GM18873 (cell line): ENCODE measurements around the gene FTL.

Experiments
- ATAC-seq: cut with Tn5 transposase; IDR thresholded peaks from one replicate; pipeline ENCODE4 v1.9.1; 2021; ENCODE audit warnings: mild to moderate bottlenecking, moderate library complexity, moderate number of reproducible peaks; ENCODE audit not compliant: unreplicated experiment, low FRiP score

The FTL gene

GRCh38 chr19:48945415-48945814 lies 19.7 kb upstream of the FTL start:
- no peak for ATAC-seq

GRCh38 chr19:48945817-48946216 lies 19.3 kb upstream of the FTL start:
- ATAC-seq, result no peak

GRCh38 chr19:48946463-48947257 lies 18.4 kb upstream of the FTL start:
- ATAC-seq, result no peak

- no peak for ATAC-seq
These were observed 17.9 kb upstream of the FTL start for GRCh38 chr19:48947258-48947542.

GRCh38 chr19:48950159-48950558 lies 14.9 kb upstream of the FTL start:
- ATAC-seq, result no peak

GRCh38 chr19:48950830-48951519 lies 14.1 kb upstream of the FTL start:
- ATAC-seq, result no peak

GRCh38 chr19:48953141-48953540 lies 12.0 kb upstream of the FTL start:
- ATAC-seq, result no peak

GRCh38 chr19:48953990-48954594 lies 11.0 kb upstream of the FTL start:
- no peak for ATAC-seq

- peak; percentile 54 for ATAC-seq
These were observed 10.4 kb upstream of the FTL start, which contains the start of gene BAX for GRCh38 chr19:48954595-48955307. Gene BAX (plus strand): TSS chr19:48954875. CDS start chr19:48954929, 54 bp downstream.

- no peak for ATAC-seq
These were observed 9.7 kb upstream of the FTL start for GRCh38 chr19:48955308-48955958.

- ATAC-seq, result no peak
These were observed 7.1 kb upstream of the FTL start for GRCh38 chr19:48958006-48958405.

- ATAC-seq, result no peak
These were observed 5.5 kb upstream of the FTL start for GRCh38 chr19:48959341-48960239.

GRCh38 chr19:48961051-48961649 lies 4.0 kb upstream of the FTL start:
- ATAC-seq, result no peak

- no peak for ATAC-seq
These were observed 3.5 kb upstream of the FTL start for GRCh38 chr19:48961673-48962028.

- no peak for ATAC-seq
These were observed 2.9 kb upstream of the FTL start for GRCh38 chr19:48962029-48962848.

- no peak for ATAC-seq
These were observed 2.3 kb upstream of the FTL start for GRCh38 chr19:48962849-48963165.

GRCh38 chr19:48963371-48964204 lies 1.5 kb upstream of the FTL start:
- ATAC-seq, result no peak
